ENCODE results near the gene CA6.
A peak's percentile ranks its signal among the peaks of the same experiment; 100 is the strongest.
"Not testable (repeated sequence)": the region's sequence is repeated elsewhere in the genome, so short reads cannot be mapped to it uniquely, and the experiment has no call there.

Gene CA6

GRCh38 chr1:8926707-8927694 is 18.7 kb upstream of the CA6 start:
- DNase-seq, result peak in 2 of 6 experiments; percentile 10

DNA sequence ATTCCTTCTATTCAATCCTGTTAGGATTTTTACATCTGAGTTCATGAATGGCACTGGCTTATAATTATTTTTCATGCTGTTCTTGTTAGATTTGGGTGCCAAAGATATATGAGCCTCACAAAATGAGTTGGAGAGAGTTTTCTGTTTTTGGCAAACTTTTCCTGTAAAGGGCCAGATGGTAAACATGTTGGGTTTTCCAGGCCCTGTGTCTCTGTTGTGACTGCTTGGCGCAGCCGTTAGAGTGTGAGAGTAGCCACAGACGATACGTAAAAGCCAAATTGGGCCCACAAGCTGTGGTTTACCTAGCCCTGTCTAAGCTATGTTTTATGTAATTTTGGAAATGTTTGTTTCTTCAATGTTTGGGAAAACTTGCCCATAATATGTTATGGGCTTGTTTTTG is 15.6 kb upstream of the CA6 start:
- no peak for DNase-seq

GRCh38 chr1:8937051-8937450 is 8.6 kb upstream of the CA6 start:
- DNase-seq, result not testable (repeated sequence)

GRCh38 chr1:8937701-8938100 is 8.0 kb upstream of the CA6 start:
- no peak for DNase-seq

DNA sequence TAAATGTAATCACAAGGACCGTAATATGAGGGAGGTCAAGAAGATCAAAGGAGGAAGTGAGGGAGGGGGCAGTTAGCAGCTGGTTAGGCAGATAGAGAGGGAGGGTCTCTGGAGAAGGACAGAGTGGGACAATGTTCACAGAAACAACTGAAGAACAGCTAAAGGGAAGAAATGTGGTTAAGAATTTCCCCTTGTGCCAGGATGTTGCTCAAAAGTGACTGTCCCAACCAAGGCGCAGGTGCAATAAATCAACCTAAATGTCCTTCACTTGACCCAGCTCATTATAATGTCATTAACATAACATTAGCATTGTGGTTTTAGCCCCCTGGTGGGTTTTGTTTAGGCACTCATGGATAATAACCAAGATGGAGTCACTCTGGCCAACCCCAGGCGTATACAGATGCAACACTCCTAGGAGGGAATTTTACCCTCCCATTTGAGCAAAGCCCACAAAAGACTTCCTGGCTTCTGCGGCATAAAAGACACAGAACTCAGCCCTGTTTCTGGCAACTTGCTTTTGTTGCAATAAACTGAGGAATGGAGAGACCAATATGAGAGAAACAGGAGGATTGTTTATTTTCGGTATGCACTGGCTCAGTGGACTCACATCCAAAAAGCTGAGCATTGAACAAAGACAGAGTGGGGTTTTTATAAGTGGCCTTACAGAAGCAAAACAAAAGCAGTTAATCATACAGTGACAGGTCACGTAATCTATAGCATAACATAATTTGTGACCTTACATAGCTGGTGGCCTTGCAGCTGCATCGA is 7.3 kb upstream of the CA6 start:
- DNase-seq, result peak in 1 of 6 experiments; percentile 24

DNA sequence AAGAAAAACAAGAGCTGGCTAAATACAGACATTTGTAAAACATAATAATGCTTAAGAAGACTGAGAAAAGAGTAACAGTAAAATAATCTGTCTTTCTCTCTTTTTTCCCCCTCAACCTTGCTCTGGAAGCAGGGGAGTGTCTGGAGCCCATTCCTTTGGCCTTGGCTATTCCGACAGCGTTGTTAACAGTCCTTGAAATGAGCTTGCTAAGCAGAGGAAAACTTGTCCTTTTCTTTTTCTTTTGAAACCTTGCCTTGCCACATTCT is 6.7 kb upstream of the CA6 start:
- no peak for DNase-seq

- no peak for DNase-seq
Measured at GRCh38 chr1:8939362-8939995, 6.2 kb upstream of the CA6 start.

GRCh38 chr1:8941906-8942305 is 3.8 kb upstream of the CA6 start:
- no peak for DNase-seq

GRCh38 chr1:8943498-8944405 is 1.9 kb upstream of the CA6 start:
- no peak for DNase-seq

GRCh38 chr1:8947127-8947691 is 1.5 kb downstream of the CA6 start:
- peak in 1 of 6 experiments; percentile 49 for DNase-seq

GRCh38 chr1:8950309-8950708 is 4.6 kb downstream of the CA6 start:
- DNase-seq, result no peak

DNA sequence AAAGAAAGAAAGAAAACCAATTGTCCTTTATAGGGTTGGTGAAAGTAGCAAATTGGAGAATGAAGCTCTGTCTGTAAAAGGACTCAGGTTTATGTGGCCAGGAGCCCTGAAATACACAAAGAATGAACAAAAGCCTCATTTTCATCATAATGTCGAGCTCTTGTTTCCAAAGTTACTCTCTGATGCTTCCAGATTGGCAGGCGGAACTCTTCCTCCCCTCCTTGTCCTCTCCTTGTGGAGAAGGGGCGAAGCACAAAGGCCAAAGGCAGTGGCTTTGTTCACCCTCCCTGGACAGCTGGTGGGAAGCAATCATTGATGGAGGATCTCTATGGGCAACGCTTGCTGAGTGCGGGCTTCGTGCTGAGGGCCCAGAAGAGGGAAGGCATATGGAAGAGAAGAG is 5.6 kb downstream of the CA6 start:
- no peak for DNase-seq

- DNase-seq, result no peak
Measured at GRCh38 chr1:8955406-8955805, 9.7 kb downstream of the CA6 start.

- no peak for DNase-seq
Measured at GRCh38 chr1:8956461-8957349, 11.0 kb downstream of the CA6 start.

DNA sequence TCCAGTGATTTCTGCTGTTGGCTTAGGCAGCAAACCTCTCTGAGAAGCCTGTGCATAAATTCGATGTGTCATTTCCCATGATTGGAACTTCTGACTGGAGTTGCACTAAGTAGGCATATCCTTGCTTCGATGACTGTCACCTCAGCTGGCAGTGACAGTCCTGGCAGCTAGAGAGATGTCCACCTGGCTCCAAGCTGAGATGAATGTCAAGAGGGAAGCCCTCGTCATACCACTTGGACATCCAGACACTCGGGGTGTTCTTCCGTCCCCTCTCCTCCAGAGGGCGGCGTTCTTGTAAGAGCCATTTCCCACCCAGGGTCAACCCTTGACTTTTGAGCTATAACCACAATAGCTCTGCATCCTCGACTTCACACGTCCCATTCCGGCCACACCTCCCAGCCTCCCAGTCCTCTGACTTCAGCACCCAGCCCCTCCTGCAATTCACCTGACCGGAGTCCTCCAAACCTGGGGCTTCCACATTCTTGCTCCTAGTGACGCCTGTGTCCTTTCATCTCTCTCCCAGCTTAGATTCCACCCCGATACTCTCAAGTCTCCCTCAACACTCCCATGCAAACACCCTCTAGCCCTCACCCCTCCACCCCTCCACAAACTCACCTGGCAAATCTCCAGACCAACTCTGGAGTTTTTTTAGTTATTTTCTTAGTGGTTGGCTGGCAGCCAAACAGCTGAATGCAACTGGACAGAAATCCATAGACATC is 17.3 kb downstream of the CA6 start:
- DNase-seq, result peak in 2 of 6 experiments; percentile 23 to 25

- no peak for DNase-seq
Measured at GRCh38 chr1:8963963-8964362, 18.3 kb downstream of the CA6 start.

DNA sequence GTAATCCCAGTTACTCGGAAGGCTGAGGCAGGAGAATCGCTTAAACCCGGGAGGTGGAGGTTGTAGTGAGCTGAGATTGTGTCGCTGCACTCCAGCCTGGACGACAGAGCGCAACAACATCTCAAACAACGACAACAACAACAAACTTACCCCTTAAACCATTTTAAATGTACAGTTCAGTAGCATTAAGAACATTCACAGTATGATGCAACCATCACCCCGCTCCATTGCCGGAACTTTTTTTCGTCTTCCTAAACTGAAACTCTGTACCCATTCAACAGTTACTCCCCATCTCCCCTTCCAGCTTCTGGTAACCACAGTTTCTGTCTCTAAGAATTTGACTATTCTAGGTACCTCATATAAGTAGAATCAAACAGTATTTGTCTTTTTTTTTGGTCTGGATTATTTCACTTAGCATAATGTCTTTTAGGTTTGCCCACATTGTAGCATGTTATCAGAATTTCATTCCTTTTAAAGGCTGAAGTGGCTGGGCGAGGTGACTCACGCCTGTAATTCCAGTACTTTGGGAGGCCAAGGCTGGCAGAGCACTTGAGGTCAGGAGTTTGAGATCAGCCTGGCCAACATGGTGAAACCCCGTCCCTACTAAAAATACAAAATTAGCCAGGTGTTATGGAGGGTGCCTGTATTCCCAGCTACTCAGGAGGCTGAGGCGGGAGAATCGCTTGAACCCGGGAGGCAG is 19.6 kb downstream of the CA6 start:
- DNase-seq, result no peak

DNA sequence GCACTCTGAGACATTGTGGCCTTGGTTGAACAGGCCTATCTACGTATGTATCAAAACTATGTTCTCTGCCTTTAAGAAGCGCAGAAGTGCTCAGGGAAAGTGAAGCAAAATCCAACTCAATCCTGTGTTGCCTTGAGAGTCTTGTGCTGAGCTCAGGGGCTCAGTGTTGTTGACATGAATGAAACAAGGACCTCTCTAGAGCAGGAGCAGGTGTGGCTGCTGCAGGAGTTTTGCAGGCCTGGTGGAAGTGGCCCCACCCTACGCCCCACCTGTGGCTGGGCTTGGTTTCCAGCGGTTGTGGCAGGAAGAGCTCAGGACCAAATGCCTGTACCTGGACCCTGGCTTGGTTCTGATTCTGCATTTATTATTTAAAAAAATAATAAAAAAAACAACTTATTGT is 20.9 kb downstream of the CA6 start:
- DNase-seq, result no peak

GRCh38 chr1:8968902-8969301 is 23.2 kb downstream of the CA6 start:
- DNase-seq, result not testable (repeated sequence)

GRCh38 chr1:8969937-8970336 is 24.3 kb downstream of the CA6 start:
- peak; percentile 16 to 55 (median 28) for DNase-seq

Data from stimulated activated naive CD4-positive, alpha-beta T cell (primary cell).